K562 (cell line): ENCODE measurements around the gene BROX. TPM values are rescaled to one million over a fixed set of nuclear protein-coding genes. Genes with fewer than 3 reads are reported as not detected.

Experiments used
- FOXM1 ChIP-seq, 2 experiments: fragments of 450-650 bp in 1 of 2; sonication (generic) in 1 of 2; formaldehyde crosslinking in 1 of 2; IDR thresholded peaks; 2 replicates each; pipeline versions ENCODE4 v1.6.1 to v1.9.0; 2017 to 2022; ENCODE audit warnings: low read depth in 2 of 2, mild to moderate bottlenecking in 2 of 2, missing genetic modification reagents in 1 of 2, moderate library complexity in 1 of 2
- HCFC1 ChIP-seq: IDR thresholded peaks from 2 replicates; pipeline ENCODE4 v1.6.1; 2012; ENCODE audit warnings: low read depth, low read length, improper control_type of control experiment
- NCOA4 ChIP-seq: fragments of 450-650 bp; IDR thresholded peaks from 2 replicates; pipeline ENCODE4 v1.6.1; 2018; ENCODE audit warnings: mild to moderate bottlenecking; ENCODE audit not compliant: partially characterized antibody
- POLR2B ChIP-seq: fragments of 450-650 bp; IDR thresholded peaks from 2 replicates; pipeline ENCODE4 v1.6.1; 2018; ENCODE audit warnings: low read depth; ENCODE audit not compliant: partially characterized antibody
- YY1 ChIP-seq, 3 experiments: IDR thresholded peaks; 2 replicates each; pipeline ENCODE4 v1.6.1; 2011; ENCODE audit warnings: low read length in 2 of 3, mild to moderate bottlenecking in 2 of 3, moderate library complexity in 2 of 3, borderline replicate concordance in 1 of 3, control low read depth in 1 of 3, low read depth in 1 of 3; ENCODE audit not compliant: insufficient read depth in 3 of 3, insufficient replicate concordance in 2 of 3, control insufficient read depth in 1 of 3, insufficient read length in 1 of 3; ENCODE audit errors: extremely low read depth in 1 of 3
- polyA plus RNA-seq, 8 experiments: library from polyadenylated mRNA; depleted of rRNA in 4 of 8; stranded (reverse) in 5 of 8; unstranded in 3 of 8; fragments of >200 nt; fragmentation: Nextera tagmentation in 2 of 8; fragmentation: Illumina TruSeq in 1 of 8; extraction: Ambion mirVana in 2 of 8; extraction: Trizol in 1 of 8; gene quantifications; 2 replicates each; pipeline versions ENCODE4 v1.2.1 to v1.2.3, GENCODE V29; 2011 to 2014; ENCODE audit warnings: inconsistent platforms in 1 of 8, missing spikeins in 1 of 8
- total RNA-seq, 7 experiments: library from RNA; depleted of rRNA in 6 of 7; stranded (reverse); fragments of >200 nt in 6 of 7; fragmentation: Illumina TruSeq in 2 of 7; extraction: Trizol in 2 of 7; gene quantifications; 2 replicates each; pipeline versions ENCODE4 v1.2.1 to v1.2.3, GENCODE V29; 2011 to 2021; ENCODE audit warnings: low replicate concordance in 1 of 7
- TF ChIP-seq, protein P1 (sequence below): fragments of 450-650 bp; IDR thresholded peaks from 2 replicates; pipeline ENCODE4 v1.6.1; 2016
- TF ChIP-seq, protein P2 (sequence below): fragments of 150-350 bp; conservative IDR thresholded peaks from 2 replicates; pipeline ENCODE4 v1.6.1; 2014; ENCODE audit warnings: low read length

BROX gene
- total and polyA plus RNA-seq, 9 of the 15 experiments (the other 6 are each of a cell fraction or from before 2014, with no cell fraction given), result 9.4 to 153 (median 45.1) TPM

DNA sequence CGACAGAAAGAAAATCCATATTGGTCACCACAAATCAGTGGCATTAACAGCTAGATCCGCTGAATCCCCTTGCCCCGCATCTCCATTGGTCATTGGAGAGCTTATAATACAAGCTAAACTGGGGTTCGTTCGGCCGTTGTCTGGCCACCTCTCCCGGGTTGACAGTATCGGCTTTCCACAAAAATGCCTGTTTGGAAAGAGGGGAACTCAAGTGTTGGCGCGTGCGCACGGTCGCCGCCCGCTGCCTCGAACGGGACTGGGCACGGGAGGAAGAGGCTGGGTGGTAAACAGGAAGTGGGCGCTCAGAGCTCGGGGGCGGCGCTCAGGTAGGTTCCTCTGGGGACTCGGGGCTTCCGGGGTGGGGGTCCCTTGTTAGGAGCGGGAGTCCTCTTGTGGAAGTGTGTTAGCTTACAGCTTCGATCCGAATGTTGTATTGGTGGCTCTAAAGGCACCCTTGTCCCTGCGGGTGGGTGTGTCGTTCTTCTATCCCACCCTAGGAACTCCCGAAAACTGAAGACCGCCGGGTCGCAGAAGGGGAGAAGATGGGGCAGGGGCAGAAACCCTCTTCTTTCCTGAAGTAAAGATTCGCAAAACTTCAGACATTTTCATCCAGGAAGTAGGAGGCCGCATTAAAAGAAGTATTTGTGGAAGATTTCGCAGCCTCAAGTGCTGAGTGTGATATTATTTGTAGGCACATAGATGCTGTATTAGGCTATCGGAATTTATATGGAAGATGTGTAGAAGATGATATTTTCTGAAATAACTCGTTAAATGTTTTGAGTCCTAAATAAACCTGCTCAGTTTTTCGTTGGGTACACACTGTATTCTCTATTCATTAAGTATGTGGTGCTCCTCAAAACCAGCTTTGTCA is 962 bp downstream of the BROX start (continued):
- TF ChIP-seq, protein P1, sequence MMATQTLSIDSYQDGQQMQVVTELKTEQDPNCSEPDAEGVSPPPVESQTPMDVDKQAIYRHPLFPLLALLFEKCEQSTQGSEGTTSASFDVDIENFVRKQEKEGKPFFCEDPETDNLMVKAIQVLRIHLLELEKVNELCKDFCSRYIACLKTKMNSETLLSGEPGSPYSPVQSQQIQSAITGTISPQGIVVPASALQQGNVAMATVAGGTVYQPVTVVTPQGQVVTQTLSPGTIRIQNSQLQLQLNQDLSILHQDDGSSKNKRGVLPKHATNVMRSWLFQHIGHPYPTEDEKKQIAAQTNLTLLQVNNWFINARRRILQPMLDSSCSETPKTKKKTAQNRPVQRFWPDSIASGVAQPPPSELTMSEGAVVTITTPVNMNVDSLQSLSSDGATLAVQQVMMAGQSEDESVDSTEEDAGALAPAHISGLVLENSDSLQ, result peak; percentile 48
- TF ChIP-seq FOXM1 (IDR thresholded peaks at IDR 0.05; ENCODE audit: low read depth), result peak; percentile 79
- no peak for TF ChIP-seq FOXM1 (CRISPR knock-in tag; IDR thresholded peaks at IDR 0.05; ENCODE audit: low read depth)
- TF ChIP-seq HCFC1, result peak; percentile 75
- TF ChIP-seq YY1 (IDR thresholded peaks at IDR 0.05; ENCODE audit: borderline replicate concordance in 1 of 3, control insufficient read depth in 1 of 3, extremely low read depth in 1 of 3, insufficient read depth in 3 of 3, insufficient read length in 1 of 3, insufficient replicate concordance in 2 of 3, low read depth in 1 of 3, low read length in 2 of 3), result peak in 2 of 3 experiments; percentile 48 to 74
- TF ChIP-seq, protein P2, sequence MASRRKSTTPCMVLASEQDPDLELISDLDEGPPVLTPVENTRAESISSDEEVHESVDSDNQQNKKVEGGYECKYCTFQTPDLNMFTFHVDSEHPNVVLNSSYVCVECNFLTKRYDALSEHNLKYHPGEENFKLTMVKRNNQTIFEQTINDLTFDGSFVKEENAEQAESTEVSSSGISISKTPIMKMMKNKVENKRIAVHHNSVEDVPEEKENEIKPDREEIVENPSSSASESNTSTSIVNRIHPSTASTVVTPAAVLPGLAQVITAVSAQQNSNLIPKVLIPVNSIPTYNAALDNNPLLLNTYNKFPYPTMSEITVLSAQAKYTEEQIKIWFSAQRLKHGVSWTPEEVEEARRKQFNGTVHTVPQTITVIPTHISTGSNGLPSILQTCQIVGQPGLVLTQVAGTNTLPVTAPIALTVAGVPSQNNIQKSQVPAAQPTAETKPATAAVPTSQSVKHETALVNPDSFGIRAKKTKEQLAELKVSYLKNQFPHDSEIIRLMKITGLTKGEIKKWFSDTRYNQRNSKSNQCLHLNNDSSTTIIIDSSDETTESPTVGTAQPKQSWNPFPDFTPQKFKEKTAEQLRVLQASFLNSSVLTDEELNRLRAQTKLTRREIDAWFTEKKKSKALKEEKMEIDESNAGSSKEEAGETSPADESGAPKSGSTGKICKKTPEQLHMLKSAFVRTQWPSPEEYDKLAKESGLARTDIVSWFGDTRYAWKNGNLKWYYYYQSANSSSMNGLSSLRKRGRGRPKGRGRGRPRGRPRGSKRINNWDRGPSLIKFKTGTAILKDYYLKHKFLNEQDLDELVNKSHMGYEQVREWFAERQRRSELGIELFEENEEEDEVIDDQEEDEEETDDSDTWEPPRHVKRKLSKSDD, result 0 out of 2 replicates have a peak, but pooled peaks have one; percentile 20
- TF ChIP-seq NCOA4, result peak; percentile 67
- peak; percentile 73 for TF ChIP-seq POLR2B
- TF ChIP-seq, all 486 proteins: peak for 117
